IMR-90 (cell line): ENCODE data around the gene HBZ. TPM values are rescaled to one million over a fixed set of nuclear protein-coding genes. Genes with fewer than 3 reads are reported as not detected.
"Not testable (repeated sequence)": the region's sequence is repeated elsewhere in the genome, so short reads cannot be mapped to it uniquely, and the experiment has no call there.

Source experiments
- ATAC-seq: fragments of 200-7000 bp; cut with Tn5 transposase; 2 replicates; pipeline ENCODE4 v1.9.1; 2020; ENCODE audit warnings: low read depth, mild to moderate bottlenecking, moderate library complexity
- BruUV-seq: library from RNA; stranded (reverse); fragments of 400-500 nt; replicated peaks from 2 replicates; lab custom pipeline; 2021; lab: Mats Ljungman, UMichigan
- CTCF ChIA-PET: fragments of 300-600 bp; formaldehyde crosslinking; extraction: SDS; loops from one replicate; lab custom pipeline; 2021; ENCODE audit warnings: antibody characterized with exemption; lab: Yijun Ruan, JAX
- POLR2A ChIA-PET: fragments of 300-600 bp; sonication (Branson Sonifier 250); formaldehyde crosslinking; loops from one replicate; lab custom pipeline; 2022; ENCODE audit warnings: antibody characterized with exemption; ENCODE audit not compliant: unreplicated experiment; lab: Charles Lee
- DNase-seq: peaks from one replicate; pipeline ENCODE4 v3.0.0; 2013
- H2AFZ ChIP-seq: replicated peaks from 2 replicates; pipeline ENCODE3; 2013; ENCODE audit warnings: low read length, mild to moderate bottlenecking; ENCODE audit not compliant: poor library complexity
- H2AK5ac ChIP-seq: 2 replicates; pipeline ENCODE4 v1.6.1; 2013; ENCODE audit warnings: low read depth, low read length, inconsistent platforms
- H2AK9ac ChIP-seq: replicated peaks from 2 replicates; pipeline ENCODE3; 2013; ENCODE audit warnings: mild to moderate bottlenecking, low read depth, low read length, moderate library complexity; ENCODE audit not compliant: poor library complexity
- H2BK120ac ChIP-seq: 2 replicates; pipeline ENCODE4 v1.6.1; 2013; ENCODE audit warnings: low read depth, low read length, inconsistent platforms
- H2BK15ac ChIP-seq: 3 replicates; pipeline ENCODE4 v1.6.1; 2013; ENCODE audit warnings: low read depth, low read length, inconsistent platforms
- H2BK20ac ChIP-seq: 2 replicates; pipeline ENCODE4 v1.6.1; 2013; ENCODE audit warnings: low read depth, mild to moderate bottlenecking, inconsistent platforms, low read length, moderate library complexity
- H2BK5ac ChIP-seq: 2 replicates; pipeline ENCODE4 v1.6.1; 2013; ENCODE audit warnings: mild to moderate bottlenecking, low read depth, low read length, inconsistent platforms; ENCODE audit not compliant: poor library complexity, severe bottlenecking
- H3K14ac ChIP-seq: replicated peaks from 2 replicates; pipeline ENCODE4 v1.6.1; 2013; ENCODE audit warnings: low read depth, low read length, inconsistent platforms
- H3K18ac ChIP-seq: 2 replicates; pipeline ENCODE4 v1.6.1; 2013; ENCODE audit warnings: low read depth, low read length, control low read depth
- H3K23ac ChIP-seq: 2 replicates; pipeline ENCODE4 v1.6.1; 2013; ENCODE audit warnings: low read depth, low read length, inconsistent platforms
- H3K27ac ChIP-seq: 2 replicates; pipeline ENCODE4 v1.5.1; 2013; ENCODE audit warnings: mild to moderate bottlenecking, control low read depth, low read length; ENCODE audit not compliant: insufficient read depth
- H3K27me3 ChIP-seq: 2 replicates; pipeline ENCODE4 v1.6.1; 2013; ENCODE audit warnings: low read length; ENCODE audit not compliant: control insufficient read depth, insufficient read depth
- H3K36me3 ChIP-seq: 2 replicates; pipeline ENCODE4 v1.6.1; 2013; ENCODE audit warnings: low read length, mixed read lengths; ENCODE audit not compliant: control insufficient read depth, insufficient read depth
- H3K4ac ChIP-seq: 2 replicates; pipeline ENCODE4 v1.6.1; 2013; ENCODE audit warnings: low read depth, low read length, inconsistent platforms
- H3K4me1 ChIP-seq: 2 replicates; pipeline ENCODE4 v1.6.1; 2013; ENCODE audit warnings: low read length, mixed read lengths; ENCODE audit not compliant: control insufficient read depth, insufficient read depth
- H3K4me2 ChIP-seq: 2 replicates; pipeline ENCODE4 v1.6.1; 2013; ENCODE audit warnings: low read depth, mild to moderate bottlenecking, control low read depth, low read length, moderate library complexity
- H3K4me3 ChIP-seq: 2 replicates; pipeline ENCODE4 v1.5.1; 2013; ENCODE audit warnings: low read depth, mild to moderate bottlenecking, control low read depth, low read length, moderate library complexity; ENCODE audit not compliant: insufficient read depth
- H3K56ac ChIP-seq: 2 replicates; pipeline ENCODE4 v1.6.1; 2013; ENCODE audit warnings: low read length, inconsistent platforms; ENCODE audit not compliant: insufficient read depth; ENCODE audit errors: extremely low read depth
- H3K79me1 ChIP-seq, 2 experiments: 2 replicates each; pipeline ENCODE4 v1.6.1; 2013; ENCODE audit warnings: low read length in 2 of 2, inconsistent platforms in 1 of 2, low read depth in 1 of 2
- H3K9ac ChIP-seq: 2 replicates; pipeline ENCODE4 v1.6.1; 2013; ENCODE audit warnings: low read depth, low read length, control low read depth
- H3K9me1 ChIP-seq: 2 replicates; pipeline ENCODE4 v1.6.1; 2013; ENCODE audit warnings: low read length, inconsistent platforms; ENCODE audit not compliant: insufficient read depth
- H3K9me3 ChIP-seq: 2 replicates; pipeline ENCODE4 v1.6.1; 2013; ENCODE audit warnings: low read length; ENCODE audit not compliant: control insufficient read depth, insufficient read depth
- H4K20me1 ChIP-seq: 2 replicates; pipeline ENCODE4 v1.6.1; 2013; ENCODE audit warnings: low read length, inconsistent platforms; ENCODE audit not compliant: insufficient read depth
- H4K5ac ChIP-seq: 2 replicates; pipeline ENCODE4 v1.6.1; 2013; ENCODE audit warnings: mild to moderate bottlenecking, low read depth, low read length, control low read depth
- H4K8ac ChIP-seq, 2 experiments: 2 replicates each; pipeline ENCODE4 v1.6.1; 2013; ENCODE audit warnings: low read depth in 2 of 2, low read length in 2 of 2, control low read depth in 1 of 2, inconsistent platforms in 1 of 2
- H4K91ac ChIP-seq: 2 replicates; pipeline ENCODE4 v1.6.1; 2013; ENCODE audit warnings: low read depth, low read length, inconsistent platforms; ENCODE audit not compliant: insufficient read depth
- BHLHE40 ChIP-seq: fragments of 150-350 bp; IDR thresholded peaks from 2 replicates; pipeline ENCODE4 v1.6.1; 2016; ENCODE audit warnings: mild to moderate bottlenecking, low read depth, low read length
- MXI1 ChIP-seq: IDR thresholded peaks from 2 replicates; pipeline ENCODE4 v1.6.1; 2012; ENCODE audit warnings: low read depth, mild to moderate bottlenecking, low read length, moderate library complexity, borderline replicate concordance
- WGBS, 2 experiments: methylation state at CpG; one replicate each; pipeline versions ENCODE4 v1.1.5 to v1.1.7; 2013; ENCODE audit warnings: missing lambda C conversion rate in 2 of 2; ENCODE audit not compliant: insufficient read length in 1 of 2; ENCODE audit errors: extremely low coverage in 2 of 2; 5-methylcytosine and 5-hydroxymethylcytosine counted together
- dilution Hi-C: fragments of 300-500 bp; cut with HindIII; formaldehyde crosslinking; loops from one replicate; pipeline ENCODE4 v1.14.3; 2018; ENCODE audit warnings: low sequenced_read_pairs; ENCODE audit not compliant: unreplicated experiment
- in situ Hi-C: fragments of 300-500 bp; cut with MboI; formaldehyde crosslinking; loops from 3 replicates; pipeline ENCODE4 v1.14.3; 2019; ENCODE audit warnings: low sequenced_read_pairs, inconsistent platforms, mixed read lengths
- intact Hi-C: fragments of 100-400 bp; cut with micrococcal nuclease; formaldehyde crosslinking; loops from 2 replicates; pipeline ENCODE4 v1.10.0; 2022
- polyA plus RNA-seq, 3 experiments: library from polyadenylated mRNA; depleted of rRNA; stranded (reverse); fragments of >200 nt; gene quantifications; 2 replicates each; pipeline ENCODE4 v1.2.3, GENCODE V29; 2012; ENCODE audit warnings: low replicate concordance in 1 of 3
- total RNA-seq: library from RNA; depleted of rRNA; stranded (reverse); fragments of >200 nt; gene quantifications from 2 replicates; pipeline ENCODE4 v1.2.3, GENCODE V29; 2012

The HBZ gene
- total and polyA plus RNA-seq, 2 of the 4 experiments (the other 2 are of a cell fraction) = not detected

- BruUV-seq = no TSS peak
- H2BK120ac ChIP-seq = no peak overlapping the region
- in situ Hi-C loops = no loop called here
These were observed 22.8 kb downstream of the HBZ start for GRCh38 chr16:175011-175949.

GRCh38 chr16:176006-176405 lies 23.6 kb downstream of the HBZ start:
- H3K23ac ChIP-seq, DNase-seq, H2AK5ac ChIP-seq, in situ Hi-C loops, H4K5ac ChIP-seq, H2AK9ac ChIP-seq, POLR2A ChIA-PET, H3K27ac ChIP-seq, intact Hi-C loops, H3K36me3 ChIP-seq, H2BK20ac ChIP-seq, H2AFZ ChIP-seq, H3K4me3 ChIP-seq, H4K91ac ChIP-seq, H3K9ac ChIP-seq, CTCF ChIA-PET, H3K56ac ChIP-seq, H3K4me2 ChIP-seq, dilution Hi-C loops, H2BK120ac ChIP-seq, H3K14ac ChIP-seq, H4K8ac ChIP-seq, H3K4ac ChIP-seq, H3K79me1 ChIP-seq, H3K9me3 ChIP-seq, H2BK5ac ChIP-seq, H3K4me1 ChIP-seq, BruUV-seq, H3K9me1 ChIP-seq, H2BK15ac ChIP-seq, H3K18ac ChIP-seq: not testable (repeated sequence)
- Histone ChIP-seq H4K20me1 (peaks cover 11% of the 10 kb centered on the region; the same call in 1 of the 2 replicates), H3K27me3 (peaks cover 44% of the 10 kb centered on the region)
- WGBS, 2 experiments = no CpG with 5 or more reads among the region's 39 CpGs
- ATAC-seq = peak; percentile 2; the same call in 1 of the 2 replicates

More at GRCh38 chr16:175011-175949, 22.8 kb downstream of the HBZ start:
- H4K20me1 ChIP-seq = peaks cover 6% of the 10 kb centered on the region; the same call in 1 of the 2 replicates
- H3K4me1 ChIP-seq = no peaks in the 10 kb centered on the region
- no peaks in the 10 kb centered on the region for H3K79me1 ChIP-seq
- intact Hi-C loops (no loop called here), dilution Hi-C loops (no loop called here)
- no peak overlapping the region for H3K27ac ChIP-seq
- no peak overlapping the region for H4K8ac ChIP-seq
- ATAC-seq (no peak), DNase-seq (no peak)
- H2BK5ac ChIP-seq = no peak overlapping the region
- no peaks in the 10 kb centered on the region for H3K9me1 ChIP-seq
- peaks cover 46% of the 10 kb centered on the region for H3K27me3 ChIP-seq
- no peaks in the 10 kb centered on the region for H3K36me3 ChIP-seq
- H2BK15ac ChIP-seq = no peak overlapping the region
- no peak overlapping the region for H3K9ac ChIP-seq
- no peak overlapping the region for H3K18ac ChIP-seq
- no peak overlapping the region for H3K4ac ChIP-seq
- H2AK5ac ChIP-seq = no peak overlapping the region
- ChIA-PET CTCF (no interaction called here), POLR2A (interaction anchor here (0.6 kb wide), 1 partner anchor 9 kb away, joined by 12 read pairs; no protein-coding TSS in a partner anchor)
- H3K23ac ChIP-seq = no peak overlapping the region
- H3K9me3 ChIP-seq = 0 out of 2 replicates have a peak, but pooled peaks cover 2% of the 10 kb centered on the region
- H3K4me3 ChIP-seq = no peak overlapping the region
- TF ChIP-seq MXI1 (no peak), BHLHE40 (no peak)
- H2BK20ac ChIP-seq = no peak overlapping the region
- no peak overlapping the region for H4K5ac ChIP-seq
- H4K91ac ChIP-seq = no peak overlapping the region
- WGBS, 2 experiments = 35% methylated on average over 2 of the region's 8 CpGs; no CpG with 5 or more reads in 1 of the 2 experiments
- no peak overlapping the region for H3K56ac ChIP-seq
- H3K4me2 ChIP-seq = no peak overlapping the region
- no peak overlapping the region for H2AK9ac ChIP-seq
- H2AFZ ChIP-seq = no peak overlapping the region
- no peak overlapping the region for H3K14ac ChIP-seq
